GM19395 (cell line): ENCODE results near the gene MKRN1.
A peak's percentile ranks its signal among the peaks of the same experiment; 100 is the strongest.
"Not testable (repeated sequence)": the region's sequence is repeated elsewhere in the genome, so short reads cannot be mapped to it uniquely, and the experiment has no call there.

Experiments used
- ATAC-seq: cut with Tn5 transposase; IDR thresholded peaks from one replicate; pipeline ENCODE4 v1.9.1; 2021; ENCODE audit warnings: mild to moderate bottlenecking, moderate library complexity; ENCODE audit not compliant: unreplicated experiment

The MKRN1 gene, protein sequence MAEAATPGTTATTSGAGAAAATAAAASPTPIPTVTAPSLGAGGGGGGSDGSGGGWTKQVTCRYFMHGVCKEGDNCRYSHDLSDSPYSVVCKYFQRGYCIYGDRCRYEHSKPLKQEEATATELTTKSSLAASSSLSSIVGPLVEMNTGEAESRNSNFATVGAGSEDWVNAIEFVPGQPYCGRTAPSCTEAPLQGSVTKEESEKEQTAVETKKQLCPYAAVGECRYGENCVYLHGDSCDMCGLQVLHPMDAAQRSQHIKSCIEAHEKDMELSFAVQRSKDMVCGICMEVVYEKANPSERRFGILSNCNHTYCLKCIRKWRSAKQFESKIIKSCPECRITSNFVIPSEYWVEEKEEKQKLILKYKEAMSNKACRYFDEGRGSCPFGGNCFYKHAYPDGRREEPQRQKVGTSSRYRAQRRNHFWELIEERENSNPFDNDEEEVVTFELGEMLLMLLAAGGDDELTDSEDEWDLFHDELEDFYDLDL

GRCh38 chr7:140479062-140479738 lies at the start of gene MKRN1:
TSS of gene MKRN1 (minus strand) at chr7:140479505. CDS start at chr7:140479344, 161 bp downstream.
- ATAC-seq = peak; percentile 93

DNA sequence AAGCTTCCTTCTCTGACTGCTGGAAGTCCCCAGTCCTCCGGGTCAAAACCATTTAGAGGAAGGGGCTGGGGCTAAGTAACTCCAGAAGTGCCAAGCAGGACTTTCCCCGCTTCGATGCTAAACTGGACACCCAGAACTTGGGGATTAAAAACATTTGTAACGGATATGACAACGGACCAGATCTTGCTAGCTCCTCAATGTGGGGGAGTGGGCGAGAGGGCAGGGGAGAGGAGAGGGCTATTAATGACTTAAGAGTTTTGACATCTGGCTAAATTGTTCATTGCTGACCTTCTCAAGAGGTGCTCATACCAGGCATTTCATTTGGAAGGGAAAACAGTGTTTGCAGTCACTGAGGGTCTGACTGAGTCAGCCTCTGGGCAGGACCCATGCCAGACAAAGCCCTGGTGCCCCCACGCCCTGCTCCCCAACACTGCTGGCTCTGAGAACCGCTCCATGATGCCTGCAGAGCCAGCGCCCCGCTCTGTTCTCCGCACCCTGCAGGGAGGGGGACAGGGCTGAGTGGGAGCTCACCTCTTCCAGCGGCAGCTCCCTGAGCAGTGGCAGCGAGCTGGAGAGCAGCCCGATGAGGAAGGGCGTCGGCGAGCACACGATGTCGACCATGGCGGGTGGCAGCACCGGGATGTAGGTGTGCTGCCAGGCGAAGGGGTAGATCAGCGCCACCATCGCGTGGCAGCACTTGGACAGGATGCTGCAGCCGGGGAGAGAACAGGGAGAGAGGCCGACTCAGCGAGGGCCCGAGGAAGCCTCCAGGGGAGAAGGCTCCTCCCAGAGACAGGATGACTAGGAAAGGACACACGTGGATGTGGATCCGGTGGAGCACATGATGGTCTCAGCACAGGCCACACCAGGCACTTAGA lies 47.7 kb upstream of the MKRN1 start:
- ATAC-seq = no peak

DNA sequence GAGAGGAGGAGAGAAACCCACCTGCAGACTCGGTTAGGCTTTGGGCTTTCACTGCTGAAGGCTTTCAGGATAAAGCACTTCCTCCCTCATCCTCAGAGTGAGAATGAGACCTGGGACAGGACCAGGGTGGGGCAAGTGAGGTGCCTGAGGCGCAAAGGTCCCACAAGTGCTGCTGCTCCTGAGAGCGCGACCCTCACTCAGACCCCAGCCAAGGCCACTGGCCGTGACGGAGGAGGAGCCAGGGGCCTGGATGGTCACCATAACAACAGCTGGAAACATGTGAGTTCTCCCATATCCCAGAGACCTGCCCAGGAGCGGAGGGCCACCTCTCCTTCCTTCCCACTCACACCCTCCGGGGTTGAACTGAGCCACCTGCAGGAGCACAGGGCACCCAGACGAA lies 46.9 kb upstream of the MKRN1 start:
- ATAC-seq = no peak

DNA sequence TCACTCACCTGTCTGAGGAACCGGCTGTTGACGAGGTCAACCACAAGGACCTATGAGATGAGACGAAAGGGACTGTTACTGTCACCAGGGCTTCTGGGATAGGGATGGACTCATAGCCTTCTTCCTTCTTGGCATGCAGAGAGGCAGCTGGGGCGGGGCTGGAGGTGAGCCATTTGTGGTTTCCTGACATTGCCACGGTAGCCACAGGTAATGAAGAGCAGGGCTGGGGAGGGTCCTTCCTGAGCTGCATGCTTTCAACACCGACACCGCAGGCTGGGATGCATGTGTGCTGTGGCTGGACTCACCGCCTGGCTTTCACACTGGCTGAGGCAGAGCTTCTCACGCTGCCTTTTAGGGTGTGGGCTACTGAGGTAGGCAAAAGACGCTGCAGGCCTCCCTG lies 46.4 kb upstream of the MKRN1 start:
- ATAC-seq = no peak

DNA sequence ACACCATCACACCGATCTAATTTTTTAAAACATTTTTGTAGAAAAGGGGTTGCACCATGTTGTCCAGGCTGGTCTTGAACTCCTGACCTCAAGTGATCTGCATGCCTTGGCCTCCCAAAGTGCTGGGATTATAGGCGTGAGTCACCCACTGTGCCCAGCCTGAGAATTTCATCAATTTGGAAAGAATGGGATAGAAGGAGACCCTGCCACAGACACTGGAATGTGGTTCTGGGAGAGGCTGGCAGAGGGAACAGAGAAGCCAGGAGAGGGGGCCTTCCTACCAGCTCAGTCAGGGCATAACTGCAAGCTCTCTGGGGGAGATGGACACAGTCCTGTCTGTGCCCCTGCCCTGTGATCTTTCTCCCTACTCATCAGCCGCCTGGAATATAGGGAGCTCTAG lies 42.1 kb upstream of the MKRN1 start:
- no peak for ATAC-seq

DNA sequence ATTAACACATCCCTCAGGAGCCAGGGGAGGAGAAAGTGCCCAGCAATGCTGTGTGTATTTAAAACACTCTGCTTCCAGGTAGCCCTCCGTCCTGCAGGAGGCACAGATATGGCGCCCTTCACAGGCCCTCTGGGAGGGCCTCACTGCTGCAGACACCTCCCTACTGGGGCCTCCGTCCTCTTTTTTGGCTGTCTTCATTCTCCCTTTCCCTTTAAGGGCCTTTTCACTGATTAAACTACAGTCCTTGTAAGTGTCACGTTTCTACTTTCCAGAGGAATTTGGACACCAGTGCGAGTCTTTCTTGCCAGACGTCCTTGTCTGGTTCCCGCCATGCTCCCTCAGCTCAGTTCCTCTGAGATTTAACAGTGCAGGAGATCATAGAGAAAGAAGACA lies 39.7 kb upstream of the MKRN1 start:
- no peak for ATAC-seq

GRCh38 chr7:140518370-140519006 lies 39.2 kb upstream of the MKRN1 start:
- no peak for ATAC-seq

- no peak for ATAC-seq
These were observed 38.5 kb upstream of the MKRN1 start for GRCh38 chr7:140517546-140518369.

DNA sequence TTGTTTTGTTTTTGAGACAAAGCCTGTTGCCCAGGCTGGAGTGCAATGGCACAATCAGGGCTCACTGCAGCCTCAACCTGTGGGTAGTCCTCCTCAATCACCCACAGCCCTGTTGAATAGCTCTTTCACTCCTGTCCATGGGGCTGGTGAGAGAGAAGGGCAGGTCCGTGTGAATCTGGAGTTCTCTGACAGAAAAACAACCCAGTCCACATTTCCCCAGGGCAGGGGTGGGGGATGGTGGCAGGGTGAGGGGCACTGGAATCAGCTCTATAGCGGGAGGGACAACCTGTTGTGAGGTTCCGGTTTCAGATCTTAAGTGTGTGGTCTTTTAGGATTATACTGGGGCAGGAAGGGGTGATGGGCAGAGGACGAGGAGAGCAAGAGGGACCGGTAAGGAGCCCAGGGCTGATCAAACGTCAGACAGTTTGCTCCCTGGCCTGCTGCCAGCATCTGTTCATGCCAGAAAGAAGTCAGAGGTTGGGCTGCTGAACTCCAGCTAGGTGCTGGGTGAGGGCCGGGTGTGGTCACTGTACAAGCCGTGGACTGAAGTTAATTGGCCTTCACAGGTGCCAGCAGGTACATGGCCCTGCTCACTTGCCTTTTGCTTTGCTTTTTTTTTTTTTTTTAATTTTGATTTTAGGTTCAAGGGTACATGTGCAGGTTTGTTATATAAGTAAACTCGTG lies 33.2 kb upstream of the MKRN1 start:
- no peak for ATAC-seq

GRCh38 chr7:140509789-140510188 lies 30.5 kb upstream of the MKRN1 start:
- no peak for ATAC-seq

- not testable (repeated sequence) for ATAC-seq
These were observed 28.3 kb upstream of the MKRN1 start for GRCh38 chr7:140507556-140507955.

DNA sequence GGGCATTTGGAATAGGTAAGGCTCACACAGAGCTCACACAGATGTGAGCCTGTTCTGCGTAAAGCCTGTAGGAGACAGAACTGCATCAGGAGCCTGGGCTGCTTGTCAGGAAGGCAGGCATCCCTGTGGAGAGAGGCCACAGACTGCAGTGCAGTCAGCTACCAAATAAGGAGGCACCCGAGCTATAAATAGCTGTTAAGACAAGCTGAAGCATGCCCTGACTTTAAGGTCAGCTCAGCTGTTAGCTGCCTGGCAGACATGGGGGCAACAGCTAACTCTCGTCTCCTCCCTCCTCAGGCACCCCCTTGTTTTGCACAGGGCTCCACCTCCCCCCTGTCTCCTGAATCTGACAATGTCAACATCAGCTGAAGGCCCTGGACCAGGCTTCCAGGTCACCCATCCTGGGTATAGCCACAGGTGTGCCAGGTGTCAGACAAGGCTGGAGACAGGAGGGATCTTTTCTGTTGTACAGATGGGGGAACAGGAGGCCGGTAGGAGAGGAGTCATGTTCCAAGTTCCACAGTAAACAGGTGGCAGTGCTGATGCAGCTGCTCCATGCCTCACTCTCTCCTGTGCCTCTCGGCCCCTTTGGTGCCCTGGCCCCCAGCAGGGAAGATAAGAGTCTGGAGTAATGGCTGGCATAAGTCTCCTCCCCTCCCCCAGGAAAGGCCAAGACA lies 27.6 kb upstream of the MKRN1 start:
- ATAC-seq = no peak

- no peak for ATAC-seq
These were observed 22.7 kb upstream of the MKRN1 start for GRCh38 chr7:140501966-140502365.

- not testable (repeated sequence) for ATAC-seq
These were observed 18.5 kb upstream of the MKRN1 start for GRCh38 chr7:140497807-140498206.

DNA sequence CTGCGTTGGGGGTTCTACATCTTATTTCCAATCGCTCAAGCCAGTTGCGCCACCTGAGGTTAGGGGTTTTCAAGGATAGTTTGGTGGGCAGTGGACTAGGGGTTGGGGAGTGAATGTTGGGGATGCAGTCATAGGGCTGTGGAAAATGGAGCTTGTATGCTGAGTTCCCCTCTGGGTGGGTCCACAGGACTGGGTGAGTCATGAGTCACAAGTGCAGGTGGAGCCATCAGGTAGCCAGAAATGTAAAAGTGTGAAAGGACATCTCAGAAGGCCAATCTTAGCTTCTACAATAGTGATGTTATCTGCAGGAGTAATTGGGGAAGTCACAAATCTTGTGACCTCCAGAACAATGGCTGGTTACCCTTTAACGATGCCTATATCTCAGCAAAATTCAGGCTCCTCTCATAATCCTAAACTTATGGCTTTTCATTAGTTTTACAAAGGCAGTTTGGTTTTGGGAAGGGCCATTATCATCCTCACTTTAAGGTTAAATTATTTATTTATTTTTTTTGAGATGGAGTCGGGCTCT lies 18.0 kb upstream of the MKRN1 start:
- no peak for ATAC-seq

DNA sequence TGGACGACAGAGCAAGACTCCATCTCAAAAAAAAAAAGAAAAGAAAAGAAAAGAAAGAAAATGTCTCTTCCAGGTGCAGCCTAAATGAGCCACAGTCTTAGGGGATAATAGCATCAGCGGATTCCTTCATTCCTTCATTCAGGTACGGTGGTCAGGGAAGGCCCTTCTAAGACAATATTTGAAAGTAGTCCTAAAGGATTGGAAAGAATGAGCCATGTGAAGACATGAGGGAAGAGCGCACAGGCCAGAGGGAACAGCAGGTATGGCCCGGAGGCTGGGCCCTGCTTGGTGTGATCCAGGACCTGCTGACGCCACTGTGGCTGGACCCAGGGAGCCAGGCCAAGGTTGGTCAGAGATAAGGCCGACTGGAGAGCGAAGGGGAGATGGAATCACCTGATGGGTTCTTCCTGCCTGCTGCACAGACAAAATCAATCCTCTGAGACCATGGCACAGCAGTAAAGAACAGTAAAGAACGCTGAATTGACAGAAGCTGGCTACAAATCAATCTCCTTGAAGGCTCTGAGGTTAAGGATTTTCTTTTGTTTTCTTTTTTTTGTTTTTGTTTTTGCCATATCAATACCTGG lies 16.3 kb upstream of the MKRN1 start:
- no peak for ATAC-seq

DNA sequence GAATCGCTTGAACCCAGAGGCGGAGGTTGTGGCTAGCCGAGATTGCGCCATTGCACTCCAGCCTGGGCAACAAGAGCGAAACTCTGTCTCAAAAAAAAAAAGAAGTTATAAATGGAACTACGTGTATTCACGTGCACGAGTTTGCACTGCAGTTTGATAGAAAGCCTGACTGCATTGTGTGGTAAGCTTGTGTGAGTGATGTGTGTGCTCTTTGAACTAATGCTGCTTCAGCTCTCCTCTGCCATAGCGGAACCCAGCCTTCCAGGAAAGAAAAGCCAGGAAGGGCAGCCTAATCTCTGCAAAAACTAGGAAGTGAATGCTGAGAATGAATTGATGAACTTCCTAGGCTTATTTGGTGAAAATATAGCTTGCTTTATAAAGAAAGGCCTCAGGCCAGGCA lies 15.6 kb upstream of the MKRN1 start:
- ATAC-seq = no peak

- no peak for ATAC-seq
These were observed 9.7 kb upstream of the MKRN1 start for GRCh38 chr7:140489026-140489359.
